Endothelial cell of umbilical vein (primary cell): ENCODE data around the gene SYNPO. TPM values are rescaled to one million over a fixed set of nuclear protein-coding genes. Genes with fewer than 3 reads are reported as not detected.

Experiments
- BruUV-seq: library from RNA; stranded (reverse); fragments of 400-500 nt; replicated peaks from 2 replicates; lab custom pipeline; 2021; lab: Mats Ljungman, UMichigan
- CTCF ChIA-PET: fragments of 300-600, 350-600 bp; sonication (Branson Sonifier 250); formaldehyde crosslinking; loops from one replicate; lab custom pipeline; 2021; ENCODE audit warnings: antibody characterized with exemption, inconsistent platforms; lab: Charles Lee
- POLR2A ChIA-PET: fragments of 300-600, 350-600 bp; sonication (Branson Sonifier 250); formaldehyde crosslinking; loops from one replicate; lab custom pipeline; 2021; ENCODE audit warnings: antibody characterized with exemption, inconsistent platforms; lab: Charles Lee
- DNase-seq: peaks from one replicate; pipeline ENCODE4 v3.0.0-alpha.2; 2011; ENCODE audit warnings: low read depth, low spot score
- FAIRE-seq: peaks from 2 replicates; lab custom pipeline; 2011; peaks lifted over from hg19 to GRCh38; lab: Jason Lieb, UNC
- H2AFZ ChIP-seq: 2 replicates; pipeline ENCODE4 v1.6.0; 2012; ENCODE audit warnings: low read depth, low read length, control low read depth, inconsistent platforms
- H3K27ac ChIP-seq: 2 replicates; pipeline ENCODE4 v1.5.1; 2011; ENCODE audit warnings: low read depth, mild to moderate bottlenecking, control low read depth, low read length, moderate library complexity; ENCODE audit not compliant: insufficient read depth
- H3K27me3 ChIP-seq, 2 experiments: 2 replicates each; pipeline versions ENCODE4 v1.6.0 to v1.6.1; 2011; ENCODE audit warnings: low read length in 2 of 2, mixed read lengths in 1 of 2; ENCODE audit not compliant: control insufficient read depth in 2 of 2, insufficient read depth in 2 of 2
- H3K36me3 ChIP-seq, 2 experiments: 2 replicates in 1 of 2; 3 replicates in 1 of 2; pipeline ENCODE4 v1.5.1; 2011; ENCODE audit warnings: low read length in 2 of 2, mild to moderate bottlenecking in 1 of 2, moderate library complexity in 1 of 2; ENCODE audit not compliant: control insufficient read depth in 2 of 2, insufficient read depth in 2 of 2; ENCODE audit errors: extremely low read depth in 1 of 2
- H3K4me1 ChIP-seq: 3 replicates; pipeline ENCODE4 v1.5.1; 2011; ENCODE audit warnings: mild to moderate bottlenecking, low read length; ENCODE audit not compliant: control insufficient read depth, insufficient read depth; ENCODE audit errors: extremely low read depth
- H3K4me2 ChIP-seq: 2 replicates; pipeline ENCODE4 v1.6.1; 2011; ENCODE audit warnings: low read length, control low read depth, mixed read lengths; ENCODE audit not compliant: insufficient read depth
- H3K4me3 ChIP-seq, 3 experiments: fragments of 200-600 bp in 1 of 3; sonication (generic), shearing (Covaris generic) in 1 of 3; replicated peaks in 1 of 3; 2 replicates each; pipeline ENCODE4 v1.5.1; 2011 to 2016; ENCODE audit warnings: control low read depth in 3 of 3, low read length in 3 of 3, mild to moderate bottlenecking in 2 of 3, inconsistent platforms in 1 of 3, low read depth in 1 of 3, moderate library complexity in 1 of 3; ENCODE audit not compliant: insufficient read depth in 1 of 3
- H3K79me2 ChIP-seq: 2 replicates; pipeline ENCODE4 v1.6.0; 2012; ENCODE audit warnings: low read length, inconsistent platforms; ENCODE audit not compliant: control insufficient read depth, insufficient read depth
- H3K9ac ChIP-seq: replicated peaks from 2 replicates; pipeline ENCODE3; 2011; ENCODE audit warnings: low read length, control low read depth; ENCODE audit not compliant: insufficient read depth; ENCODE audit errors: extremely low read depth
- H3K9me1 ChIP-seq: replicated peaks from 3 replicates; pipeline ENCODE4 v1.6.0; 2011; ENCODE audit warnings: mild to moderate bottlenecking, low read length; ENCODE audit not compliant: control insufficient read depth, insufficient read depth; ENCODE audit errors: extremely low read depth
- H3K9me3 ChIP-seq: replicated peaks from 2 replicates; pipeline ENCODE4 v1.5.1; 2012; ENCODE audit warnings: low read length, inconsistent platforms; ENCODE audit not compliant: control insufficient read depth, insufficient read depth
- H4K20me1 ChIP-seq: replicated peaks from 2 replicates; pipeline ENCODE3; 2011; ENCODE audit warnings: mild to moderate bottlenecking, low read length; ENCODE audit not compliant: control insufficient read depth, insufficient read depth; ENCODE audit errors: extremely low read depth
- POLR2A ChIP-seq: IDR thresholded peaks from 2 replicates; pipeline ENCODE4 v1.6.1; 2012; ENCODE audit warnings: low read depth, mild to moderate bottlenecking, control low read depth, low read length
- POLR2AphosphoS5 ChIP-seq: IDR thresholded peaks from 2 replicates; pipeline ENCODE4 v1.6.1; 2012; ENCODE audit warnings: low read depth, mild to moderate bottlenecking, control low read depth, low read length, moderate library complexity; ENCODE audit not compliant: insufficient read depth
- dilution Hi-C: fragments of 300-500 bp; cut with MboI; formaldehyde crosslinking; loops from one replicate; pipeline ENCODE4 v1.15.0; 2019; ENCODE audit warnings: low sequenced_read_pairs; ENCODE audit not compliant: extremely low pct_ligation_motif_present
- intact Hi-C: fragments of 100-400 bp; cut with micrococcal nuclease; formaldehyde crosslinking; loops from one replicate; pipeline ENCODE4 v1.10.0; 2022
- polyA plus RNA-seq, 4 experiments: library from polyadenylated mRNA; depleted of rRNA in 3 of 4; stranded (reverse) in 3 of 4; unstranded in 1 of 4; fragments of >200 nt; gene quantifications; 2 replicates each; pipeline versions ENCODE4 v1.2.1 to v1.2.3, GENCODE V29; 2011 to 2012; ENCODE audit warnings: missing spikeins in 1 of 4
- total RNA-seq: library from RNA; stranded (reverse); gene quantifications from 2 replicates; pipeline ENCODE4 v1.2.3, GENCODE V29; 2021
- TF ChIP-seq, protein P1 (sequence below): IDR thresholded peaks from 2 replicates; pipeline ENCODE4 v1.6.1; 2011; ENCODE audit not compliant: insufficient read depth, insufficient read length
- TF ChIP-seq, protein P2 (sequence below), 2 donors: IDR thresholded peaks; 1 replicate in 1 of 2; 2 replicates in 1 of 2; pipeline ENCODE4 v1.5.1; 2011; ENCODE audit warnings: low read length in 2 of 2, mild to moderate bottlenecking in 2 of 2, moderate library complexity in 2 of 2, control low read depth in 1 of 2, inconsistent platforms in 1 of 2, low read depth in 1 of 2; ENCODE audit not compliant: insufficient read depth in 1 of 2; ENCODE audit errors: extremely low read depth in 1 of 2

Gene SYNPO
- total and polyA plus RNA-seq, 2 donors (not counting 3 experiments of a cell fraction or from before 2014, with no cell fraction given) = 68.4 to 121 TPM

DNA sequence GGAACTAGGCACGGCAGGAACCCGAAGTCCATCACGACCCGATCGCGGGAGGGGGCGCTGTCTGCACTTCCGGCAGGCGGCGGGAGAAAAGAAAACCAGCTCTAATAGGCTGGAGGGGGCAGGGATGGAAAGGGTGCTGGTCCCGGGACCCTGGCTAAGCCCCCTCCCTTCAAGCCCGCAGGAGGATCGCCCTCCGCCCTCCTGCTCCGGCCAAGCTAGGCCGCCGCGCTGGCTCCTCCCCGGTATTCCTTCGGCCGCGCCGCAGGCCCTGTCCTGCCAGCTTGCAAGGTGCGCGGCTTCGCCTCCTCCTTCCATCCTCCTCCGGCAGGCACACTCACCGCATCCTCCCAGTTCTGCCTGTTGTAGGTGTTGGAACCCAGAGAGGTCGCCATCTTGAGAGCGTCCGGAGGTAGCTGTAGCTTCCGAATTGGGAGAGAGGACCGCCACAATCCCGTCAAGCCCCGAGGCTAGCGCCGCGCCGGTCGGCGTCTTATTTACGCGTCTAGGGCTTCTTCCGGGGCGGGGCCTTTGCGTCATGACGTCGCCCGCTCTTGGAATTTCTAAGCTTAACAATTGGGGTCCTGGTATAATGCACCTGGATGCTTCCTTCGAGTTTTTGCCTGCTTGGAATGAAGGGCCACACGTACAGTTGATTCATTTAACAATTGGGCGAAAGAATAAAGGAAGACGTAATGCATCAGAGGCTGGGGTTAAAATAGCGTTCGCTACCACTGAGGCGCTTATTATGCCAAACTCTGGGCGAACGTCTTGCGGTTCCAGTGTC is 60.3 kb downstream of the SYNPO start, which contains the start of gene RBM22:
RBM22 (minus strand) TSS at position 469 of the 784 bp plus-strand sequence; CDS start at position 392, 77 bp downstream.
- dilution Hi-C loops = no loop called here
- Histone ChIP-seq H3K27me3 (peaks cover 3 to 6% of the 10 kb centered on the region in 2 experiments), H3K4me1 (peaks cover 13% of the 10 kb centered on the region), H3K27ac (peak within 1 kb of the TSS; percentile 73), H4K20me1 (no peaks in the 10 kb centered on the region), H3K4me2 (peak within 1 kb of the TSS; percentile 95), H3K9me3 (no peaks in the 10 kb centered on the region), H3K9me1 (no peaks in the 10 kb centered on the region), H3K36me3 (peaks cover 16 to 22% of the 10 kb centered on the region in 2 experiments), H3K79me2 (peaks cover 24% of the 10 kb centered on the region), H2AFZ (peak within 1 kb of the TSS; percentile 86), H3K9ac (peak within 1 kb of the TSS; percentile 85), H3K4me3 (peak within 1 kb of the TSS; percentile 45 to 98 (median 69))
- FAIRE-seq (peak; percentile 98), DNase-seq (peak; percentile 92)
- CTCF ChIA-PET = interaction anchor here (0.7 to 2.6 kb wide), 36 partner anchors 8 to 464 kb away, joined by 3 to 33 read pairs (median 4); partner anchors contain the start of genes DCTN4, IRGM and SMIM3
- POLR2A ChIA-PET = interaction anchor here (1.0 to 1.1 kb wide), 3 partner anchors 11 to 58 kb away, joined by 3 to 5 read pairs (median 5); partner anchors contain the start of gene DCTN4
- TF ChIP-seq POLR2AphosphoS5 = peak; percentile 90
- TF ChIP-seq, protein P1, sequence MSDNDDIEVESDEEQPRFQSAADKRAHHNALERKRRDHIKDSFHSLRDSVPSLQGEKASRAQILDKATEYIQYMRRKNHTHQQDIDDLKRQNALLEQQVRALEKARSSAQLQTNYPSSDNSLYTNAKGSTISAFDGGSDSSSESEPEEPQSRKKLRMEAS = no peak
- TF ChIP-seq POLR2A = peak; percentile 93
- TF ChIP-seq, protein P2, sequence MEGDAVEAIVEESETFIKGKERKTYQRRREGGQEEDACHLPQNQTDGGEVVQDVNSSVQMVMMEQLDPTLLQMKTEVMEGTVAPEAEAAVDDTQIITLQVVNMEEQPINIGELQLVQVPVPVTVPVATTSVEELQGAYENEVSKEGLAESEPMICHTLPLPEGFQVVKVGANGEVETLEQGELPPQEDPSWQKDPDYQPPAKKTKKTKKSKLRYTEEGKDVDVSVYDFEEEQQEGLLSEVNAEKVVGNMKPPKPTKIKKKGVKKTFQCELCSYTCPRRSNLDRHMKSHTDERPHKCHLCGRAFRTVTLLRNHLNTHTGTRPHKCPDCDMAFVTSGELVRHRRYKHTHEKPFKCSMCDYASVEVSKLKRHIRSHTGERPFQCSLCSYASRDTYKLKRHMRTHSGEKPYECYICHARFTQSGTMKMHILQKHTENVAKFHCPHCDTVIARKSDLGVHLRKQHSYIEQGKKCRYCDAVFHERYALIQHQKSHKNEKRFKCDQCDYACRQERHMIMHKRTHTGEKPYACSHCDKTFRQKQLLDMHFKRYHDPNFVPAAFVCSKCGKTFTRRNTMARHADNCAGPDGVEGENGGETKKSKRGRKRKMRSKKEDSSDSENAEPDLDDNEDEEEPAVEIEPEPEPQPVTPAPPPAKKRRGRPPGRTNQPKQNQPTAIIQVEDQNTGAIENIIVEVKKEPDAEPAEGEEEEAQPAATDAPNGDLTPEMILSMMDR (IDR thresholded peaks at IDR 0.05; ENCODE audit: extremely low read depth in 1 of 2, insufficient read depth in 1 of 2, low read depth in 1 of 2, low read length in 2 of 2) = peak; percentile 40 to 78
- no TSS peak for BruUV-seq
- intact Hi-C loops = loop anchor here (1.0 to 5.0 kb wide), 6 partner anchors 58 to 464 kb away; partner anchors contain the start of gene DCTN4
